OCI-LY7 (cell line): ENCODE data around the gene TRIP10. TPM values are rescaled to one million over a fixed set of nuclear protein-coding genes. Genes with fewer than 3 reads are reported as not detected.
A peak's percentile ranks its signal among the peaks of the same experiment; 100 is the strongest.

ENCODE experiments used
- BruUV-seq: library from RNA; stranded (reverse); fragments of 400-500 nt; replicated peaks from 2 replicates; lab custom pipeline; 2021; lab: Mats Ljungman, UMichigan
- CTCF ChIA-PET: fragments of 300-600 bp; sonication (Branson Sonifier 250); formaldehyde crosslinking; loops from one replicate; lab custom pipeline; 2022; ENCODE audit warnings: antibody characterized with exemption; ENCODE audit not compliant: unreplicated experiment; lab: Charles Lee
- POLR2A ChIA-PET: fragments of 300-600 bp; sonication (Branson Sonifier 250); formaldehyde crosslinking; loops from one replicate; lab custom pipeline; 2022; ENCODE audit warnings: antibody characterized with exemption; lab: Charles Lee
- DNase-seq: peaks from one replicate; pipeline ENCODE4 v3.0.0-alpha.2; 2015; ENCODE audit warnings: low spot score
- H2AFZ ChIP-seq: fragments of 200-600 bp; sonication (generic), shearing (Covaris generic); 2 replicates; pipeline ENCODE4 v1.6.1; 2014; ENCODE audit warnings: mild to moderate bottlenecking, antibody characterized with exemption, low read length, moderate library complexity
- H3K27ac ChIP-seq: fragments of 200-600 bp; sonication (generic); 2 replicates; pipeline ENCODE4 v1.5.1; 2014; ENCODE audit warnings: mixed run types, low read depth, mild to moderate bottlenecking, moderate library complexity, low read length, inconsistent platforms; ENCODE audit not compliant: poor library complexity, severe bottlenecking
- H3K36me3 ChIP-seq: fragments of 200-600 bp; sonication (generic); 2 replicates; pipeline ENCODE4 v1.6.1; 2014; ENCODE audit warnings: mild to moderate bottlenecking, antibody characterized with exemption, low read length, moderate library complexity, mixed read lengths; ENCODE audit not compliant: insufficient read depth
- H3K4me1 ChIP-seq: fragments of 200-600 bp; sonication (generic); 2 replicates; pipeline ENCODE4 v1.5.1; 2014; ENCODE audit warnings: mild to moderate bottlenecking, low read length; ENCODE audit not compliant: insufficient read depth, poor library complexity, severe bottlenecking
- H3K4me2 ChIP-seq: fragments of 200-600 bp; sonication (generic); 2 replicates; pipeline ENCODE4 v1.6.1; 2014; ENCODE audit warnings: mild to moderate bottlenecking, low read length
- H3K4me3 ChIP-seq: fragments of 200-600 bp; sonication (generic); 2 replicates; pipeline ENCODE4 v1.5.1; 2014; ENCODE audit warnings: mild to moderate bottlenecking, low read depth, low read length; ENCODE audit not compliant: poor library complexity, severe bottlenecking
- H3K79me2 ChIP-seq: fragments of 200-600 bp; sonication (generic); 2 replicates; pipeline ENCODE4 v1.6.1; 2016; ENCODE audit warnings: low read depth, mild to moderate bottlenecking, low read length, moderate library complexity, mixed read lengths; ENCODE audit not compliant: insufficient read depth
- H3K9me2 ChIP-seq: fragments of 200-600 bp; sonication (generic); 2 replicates; pipeline ENCODE4 v1.6.1; 2016; ENCODE audit warnings: mild to moderate bottlenecking, low read length, mixed read lengths; ENCODE audit not compliant: insufficient read depth
- H3K9me3 ChIP-seq: fragments of 200-600 bp; sonication (generic); 2 replicates; pipeline ENCODE4 v1.6.1; 2014; ENCODE audit warnings: mild to moderate bottlenecking, mixed run types, low read length, mixed read lengths
- H4K20me1 ChIP-seq: fragments of 200-600 bp; sonication (generic); 2 replicates; pipeline ENCODE4 v1.6.1; 2014; ENCODE audit warnings: mild to moderate bottlenecking, antibody characterized with exemption, low read length, moderate library complexity, mixed read lengths; ENCODE audit not compliant: insufficient read depth
- EZH2phosphoT487 ChIP-seq: fragments of 200-600 bp; sonication (generic); IDR thresholded peaks from 2 replicates; pipeline ENCODE4 v1.6.1; 2018; ENCODE audit warnings: low read depth, borderline replicate concordance, mild to moderate bottlenecking, mixed run types, antibody characterized with exemption, low read length, moderate library complexity, mixed read lengths
- intact Hi-C: fragments of 100-400 bp; cut with micrococcal nuclease; formaldehyde crosslinking; loops from one replicate; pipeline ENCODE4 v1.10.0; 2022; ENCODE audit not compliant: unreplicated experiment
- microRNA-seq: library from miRNA; unstranded; fragments of <30 nt; microRNA quantifications from one replicate; pipeline ENCODE4 v1.2.0, GENCODE V29; 2022; ENCODE audit warnings: borderline replicate concordance
- total RNA-seq, 2 experiments: library from RNA; depleted of rRNA in 1 of 2; stranded (reverse); fragments of >200 nt in 1 of 2; shearing (Covaris generic) in 1 of 2; gene quantifications; 2 replicates each; pipeline ENCODE4 v1.2.3, GENCODE V29; 2014 to 2022
- TF ChIP-seq, protein P1 (sequence below): fragments of 200-600 bp; sonication (generic); conservative IDR thresholded peaks from 2 replicates; pipeline ENCODE4 v1.5.1; 2014; ENCODE audit warnings: mild to moderate bottlenecking, antibody characterized with exemption, low read length, moderate library complexity, mixed read lengths

TRIP10 gene
- total RNA-seq, 2 experiments from 2014 or later = 16.1 to 19.9 TPM

DNA sequence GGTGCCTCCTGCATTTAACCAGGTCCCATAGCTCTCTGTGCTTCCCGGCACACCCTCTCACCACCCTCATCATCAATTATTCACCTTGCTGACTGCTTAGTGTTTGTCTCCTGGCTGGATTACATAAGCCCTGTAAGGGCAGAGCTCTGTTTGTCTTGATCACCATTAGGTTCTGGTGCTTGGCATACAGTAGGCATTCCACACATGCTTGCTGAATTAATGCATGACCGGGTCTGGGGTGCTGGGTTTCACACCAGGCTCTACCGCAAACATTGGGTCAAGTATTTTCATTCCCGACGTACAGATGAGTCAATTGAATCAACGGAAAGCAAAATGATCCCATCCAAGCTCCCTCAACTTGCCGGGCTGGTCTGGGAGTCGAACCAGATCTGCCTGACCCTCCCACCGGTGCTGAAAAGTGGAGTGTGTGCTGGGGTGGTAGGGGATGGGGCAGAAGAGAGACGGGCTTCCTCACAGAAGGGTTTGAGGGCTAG lies 61.6 kb downstream of the TRIP10 start:
- CTCF ChIA-PET = interaction anchor here (0.9 to 1.4 kb wide), 2 partner anchors 9 to 29 kb away, joined by 4 read pairs; partner anchors contain the start of gene VAV1
- Histone ChIP-seq H3K36me3 (peaks cover 33% of the 10 kb centered on the region), H4K20me1 (no peaks in the 10 kb centered on the region), H2AFZ (peak overlapping the region; percentile 13; the same call in 1 of the 2 replicates), H3K9me3 (no peaks in the 10 kb centered on the region), H3K4me3 (peak overlapping the region; percentile 66), H3K27ac (peak overlapping the region; percentile 94), H3K4me2 (peak overlapping the region; percentile 88), H3K4me1 (peaks cover 80% of the 10 kb centered on the region), H3K9me2 (no peaks in the 10 kb centered on the region), H3K79me2 (peaks cover 78% of the 10 kb centered on the region)
- POLR2A ChIA-PET = interaction anchor here (0.5 to 2.5 kb wide), 4 partner anchors 12 to 500 kb away, joined by 3 to 21 read pairs (median 3); partner anchors contain the start of gene VAV1
- TF ChIP-seq, protein P1, sequence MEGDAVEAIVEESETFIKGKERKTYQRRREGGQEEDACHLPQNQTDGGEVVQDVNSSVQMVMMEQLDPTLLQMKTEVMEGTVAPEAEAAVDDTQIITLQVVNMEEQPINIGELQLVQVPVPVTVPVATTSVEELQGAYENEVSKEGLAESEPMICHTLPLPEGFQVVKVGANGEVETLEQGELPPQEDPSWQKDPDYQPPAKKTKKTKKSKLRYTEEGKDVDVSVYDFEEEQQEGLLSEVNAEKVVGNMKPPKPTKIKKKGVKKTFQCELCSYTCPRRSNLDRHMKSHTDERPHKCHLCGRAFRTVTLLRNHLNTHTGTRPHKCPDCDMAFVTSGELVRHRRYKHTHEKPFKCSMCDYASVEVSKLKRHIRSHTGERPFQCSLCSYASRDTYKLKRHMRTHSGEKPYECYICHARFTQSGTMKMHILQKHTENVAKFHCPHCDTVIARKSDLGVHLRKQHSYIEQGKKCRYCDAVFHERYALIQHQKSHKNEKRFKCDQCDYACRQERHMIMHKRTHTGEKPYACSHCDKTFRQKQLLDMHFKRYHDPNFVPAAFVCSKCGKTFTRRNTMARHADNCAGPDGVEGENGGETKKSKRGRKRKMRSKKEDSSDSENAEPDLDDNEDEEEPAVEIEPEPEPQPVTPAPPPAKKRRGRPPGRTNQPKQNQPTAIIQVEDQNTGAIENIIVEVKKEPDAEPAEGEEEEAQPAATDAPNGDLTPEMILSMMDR = no peak
- no peak for TF ChIP-seq EZH2phosphoT487
- no TSS peak for BruUV-seq
- intact Hi-C loops = loop anchor here (1.0 kb wide), 1 partner anchor 29 kb away; the partner anchor contains the start of gene VAV1
- peak; percentile 46 for DNase-seq

Small RNA genes lying within 50 kb of the gene (microRNA-seq; reads per million reads assigned to microRNA genes)
- not detected for gene MIR6791

Other genes starting within 250 kb of the TRIP10 start
- gene TUBB4A, start 237.4 kb upstream of the TRIP10 start, total RNA-seq (2014; rRNA removed; shearing (Covaris generic)) = 9.7 and 14.4 TPM in 2 replicates
- gene TUBB4A, start 237.4 kb upstream of the TRIP10 start, total RNA-seq (2022) = 12.6 and 16.0 TPM in 2 replicates
- gene TNFSF9, start 208.7 kb upstream of the TRIP10 start, total RNA-seq (2014; rRNA removed; shearing (Covaris generic)) = 18.1 and 22.3 TPM in 2 replicates
- 16.1 and 20.9 TPM in 2 replicates for gene TNFSF9, start 208.7 kb upstream of the TRIP10 start, total RNA-seq (2022)
- 111 and 165 TPM in 2 replicates for gene CD70, start 148.5 kb upstream of the TRIP10 start, total RNA-seq (2014; rRNA removed; shearing (Covaris generic))
- 80.5 and 88.2 TPM in 2 replicates for gene CD70, start 148.5 kb upstream of the TRIP10 start, total RNA-seq (2022)
- 0.05 TPM in 1 of 2 replicates, not detected in the other for gene TNFSF14, start 69.5 kb upstream of the TRIP10 start, total RNA-seq (2014; rRNA removed; shearing (Covaris generic))
- not detected in 2 replicates for gene TNFSF14, start 69.5 kb upstream of the TRIP10 start, total RNA-seq (2022)
- 0.13 and 0.57 TPM in 2 replicates for gene C3, start 19.0 kb upstream of the TRIP10 start, total RNA-seq (2014; rRNA removed; shearing (Covaris generic))
- gene C3, start 19.0 kb upstream of the TRIP10 start, total RNA-seq (2022) = 0.74 TPM in 1 of 2 replicates, not detected in the other
- 77.5 and 88.3 TPM in 2 replicates for gene GPR108, start 2.1 kb upstream of the TRIP10 start, total RNA-seq (2014; rRNA removed; shearing (Covaris generic))
- 63.2 and 73.2 TPM in 2 replicates for gene GPR108, start 2.1 kb upstream of the TRIP10 start, total RNA-seq (2022)
- 7.8 and 8.5 TPM in 2 replicates for gene SH2D3A, start 27.8 kb downstream of the TRIP10 start, total RNA-seq (2014; rRNA removed; shearing (Covaris generic))
- gene SH2D3A, start 27.8 kb downstream of the TRIP10 start, total RNA-seq (2022) = 9.8 and 13.3 TPM in 2 replicates
- gene VAV1, start 33.0 kb downstream of the TRIP10 start, total RNA-seq (2014; rRNA removed; shearing (Covaris generic)) = 76.1 and 90.7 TPM in 2 replicates
- 92.7 and 107 TPM in 2 replicates for gene VAV1, start 33.0 kb downstream of the TRIP10 start, total RNA-seq (2022)
- gene ADGRE1, start 147.9 kb downstream of the TRIP10 start, total RNA-seq (2014; rRNA removed; shearing (Covaris generic)) = 0.08 TPM in 1 of 2 replicates, not detected in the other
- gene ADGRE1, start 147.9 kb downstream of the TRIP10 start, total RNA-seq (2022) = 0.17 and 0.46 TPM in 2 replicates